HG03095 (cell line): Measurements from ENCODE around the gene UCK2.
A peak's percentile ranks its signal among the peaks of the same experiment; 100 is the strongest.

ENCODE experiments used
- ATAC-seq: cut with Tn5 transposase; IDR thresholded peaks from one replicate; pipeline ENCODE4 v1.9.1; 2021; ENCODE audit warnings: moderate library complexity; ENCODE audit not compliant: unreplicated experiment

UCK2 gene

GRCh38 chr1:165897326-165898303, 70.2 kb downstream of the UCK2 start:
- ATAC-seq, result no peak

DNA sequence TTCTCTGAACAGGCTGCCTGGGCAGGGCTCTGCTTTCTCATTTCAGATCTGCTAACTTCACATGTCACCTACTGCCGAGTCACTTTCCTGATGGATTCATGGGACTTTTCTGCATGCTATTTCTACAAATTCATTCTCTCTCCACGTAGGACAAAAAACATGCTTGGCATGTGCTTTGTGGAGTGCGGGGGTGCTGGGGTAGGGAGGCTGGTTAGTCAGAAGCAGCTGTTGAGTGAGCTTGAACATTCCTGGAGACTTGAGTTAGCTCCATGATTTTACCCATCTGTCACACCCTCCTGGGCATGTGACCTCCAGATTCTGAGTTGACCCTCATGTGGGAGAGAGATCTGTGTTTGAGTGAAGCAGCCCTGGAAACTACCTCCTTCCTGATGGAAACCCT, 71.4 kb downstream of the UCK2 start:
- ATAC-seq, result no peak

DNA sequence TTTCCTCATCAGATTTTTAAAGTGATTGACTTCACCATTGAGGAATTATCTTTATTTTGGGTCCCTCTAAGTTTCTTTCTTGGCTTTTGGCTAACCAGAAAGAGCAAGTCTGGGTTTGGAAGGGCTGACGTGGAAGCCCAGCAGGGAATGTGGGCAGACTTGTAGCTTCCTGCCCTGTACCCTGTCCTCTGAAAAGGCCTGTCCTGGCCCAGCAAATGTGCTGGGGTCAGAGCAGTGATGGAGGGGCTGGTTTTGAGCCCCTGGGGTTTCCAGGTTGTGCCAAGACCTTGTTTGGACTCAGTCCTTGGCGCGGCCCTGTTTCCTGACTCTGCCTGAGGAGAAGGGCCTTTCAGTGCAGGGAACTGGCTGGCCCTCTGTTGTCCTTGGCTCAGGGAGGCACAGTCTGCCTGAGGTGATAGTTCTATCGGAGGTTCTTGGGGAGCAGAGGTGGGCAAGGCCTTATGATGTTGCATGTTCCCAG, 72.1 kb downstream of the UCK2 start:
- ATAC-seq, result no peak

DNA sequence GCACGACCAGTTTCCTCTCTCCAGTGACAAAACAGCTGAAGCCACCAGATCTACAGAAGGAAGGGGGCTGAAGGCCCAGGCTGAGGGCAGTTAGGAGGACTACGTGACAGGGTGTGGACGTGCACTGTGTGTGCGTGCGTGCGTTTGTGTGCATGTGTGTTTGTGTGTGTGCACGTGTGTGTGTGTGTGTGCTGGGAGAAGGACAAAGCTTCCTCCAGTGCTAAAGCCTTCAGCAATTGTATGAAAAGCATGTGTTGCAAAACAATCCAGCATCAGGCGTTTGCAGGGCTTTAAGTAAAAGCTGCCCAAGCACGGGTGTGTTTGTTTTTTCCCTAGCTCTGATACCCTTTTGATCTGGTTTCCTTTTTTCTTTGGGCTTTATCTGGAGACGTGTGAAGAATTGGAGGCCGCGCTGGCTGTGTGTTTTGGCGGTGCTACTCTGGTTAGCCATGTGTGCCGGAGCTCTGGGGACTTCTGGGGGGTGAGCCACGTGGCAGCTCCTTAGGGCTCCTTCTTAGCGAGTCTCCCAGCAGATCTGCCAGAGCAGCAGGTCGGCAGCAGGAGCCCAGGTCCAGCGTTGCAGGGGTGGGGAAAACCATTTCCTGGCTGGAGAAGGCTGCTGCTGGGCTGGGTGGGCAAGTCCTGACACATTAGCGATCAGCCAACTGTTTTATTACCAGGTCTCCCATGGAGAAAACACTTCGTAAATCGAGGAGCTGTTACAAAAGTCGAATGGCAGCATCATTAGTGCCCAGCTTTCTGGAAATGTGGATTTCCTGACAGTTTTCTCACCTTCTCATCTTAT, 73.4 kb downstream of the UCK2 start:
- ATAC-seq, result no peak

GRCh38 chr1:165902565-165902964, 75.2 kb downstream of the UCK2 start:
- ATAC-seq, result no peak

- no peak for ATAC-seq
Observed at GRCh38 chr1:165903672-165904071, 76.3 kb downstream of the UCK2 start.

DNA sequence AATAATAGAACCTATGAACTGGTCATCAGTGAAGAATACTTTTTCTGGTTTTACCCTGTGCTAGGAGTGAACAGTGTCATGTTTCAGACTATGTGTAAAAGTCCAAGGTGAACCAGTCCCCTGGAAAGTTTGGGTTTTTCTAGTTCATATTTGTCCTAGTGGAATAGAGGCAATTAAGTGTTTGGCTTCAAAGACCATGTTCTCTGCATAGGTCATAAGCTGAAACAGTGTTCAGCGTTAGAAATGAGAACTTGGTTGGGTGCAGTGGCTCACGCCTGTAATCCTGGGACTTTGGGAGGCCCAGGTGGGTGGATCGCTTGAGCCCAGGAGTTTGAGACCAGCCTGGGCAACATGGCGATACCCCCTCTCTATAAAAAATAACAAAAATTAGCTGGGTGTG, 77.5 kb downstream of the UCK2 start:
- no peak for ATAC-seq

DNA sequence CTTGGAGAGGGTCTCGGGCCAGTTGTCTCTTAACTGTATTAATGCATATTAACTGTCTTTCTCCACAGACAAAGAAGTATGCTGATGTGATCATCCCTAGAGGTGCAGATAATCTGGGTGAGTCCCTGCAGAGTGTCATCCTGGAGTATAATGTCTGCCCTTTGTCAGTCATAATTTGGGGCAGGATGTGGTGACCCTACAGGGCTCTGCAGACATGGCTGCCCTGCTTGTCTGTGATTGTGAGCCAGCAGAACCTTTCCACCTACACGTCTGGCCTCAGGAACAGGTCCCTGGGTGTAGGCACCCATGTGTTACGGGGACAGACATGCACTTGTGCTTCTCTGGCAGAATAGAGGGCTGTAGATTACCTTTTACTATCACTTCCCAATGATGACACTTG, 78.4 kb downstream of the UCK2 start:
- no peak for ATAC-seq

DNA sequence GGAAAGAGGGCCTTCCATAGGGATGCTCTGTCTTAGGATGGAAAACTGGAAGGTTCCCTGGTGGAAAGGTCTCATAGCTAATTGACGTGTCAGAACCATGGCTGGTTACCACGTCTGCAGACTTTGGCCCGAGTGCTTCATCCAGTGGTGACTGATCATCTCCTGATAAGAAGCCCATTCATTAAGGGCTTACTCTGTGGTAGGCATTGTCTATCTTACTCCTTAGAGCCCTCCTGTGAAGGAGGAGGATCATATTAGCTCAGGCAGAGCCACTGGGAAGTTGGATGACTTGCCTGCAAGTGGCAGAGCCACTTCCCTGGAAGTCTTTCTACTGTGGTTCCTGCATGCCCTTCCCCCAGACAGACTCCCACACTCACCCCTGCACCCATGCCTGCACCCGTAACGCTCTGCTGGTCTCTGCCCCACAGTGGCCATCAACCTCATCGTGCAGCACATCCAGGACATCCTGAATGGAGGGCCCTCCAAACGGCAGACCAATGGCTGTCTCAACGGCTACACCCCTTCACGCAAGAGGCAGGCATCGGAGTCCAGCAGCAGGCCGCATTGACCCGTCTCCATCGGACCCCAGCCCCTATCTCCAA, 79.9 kb downstream of the UCK2 start:
- ATAC-seq, result no peak

DNA sequence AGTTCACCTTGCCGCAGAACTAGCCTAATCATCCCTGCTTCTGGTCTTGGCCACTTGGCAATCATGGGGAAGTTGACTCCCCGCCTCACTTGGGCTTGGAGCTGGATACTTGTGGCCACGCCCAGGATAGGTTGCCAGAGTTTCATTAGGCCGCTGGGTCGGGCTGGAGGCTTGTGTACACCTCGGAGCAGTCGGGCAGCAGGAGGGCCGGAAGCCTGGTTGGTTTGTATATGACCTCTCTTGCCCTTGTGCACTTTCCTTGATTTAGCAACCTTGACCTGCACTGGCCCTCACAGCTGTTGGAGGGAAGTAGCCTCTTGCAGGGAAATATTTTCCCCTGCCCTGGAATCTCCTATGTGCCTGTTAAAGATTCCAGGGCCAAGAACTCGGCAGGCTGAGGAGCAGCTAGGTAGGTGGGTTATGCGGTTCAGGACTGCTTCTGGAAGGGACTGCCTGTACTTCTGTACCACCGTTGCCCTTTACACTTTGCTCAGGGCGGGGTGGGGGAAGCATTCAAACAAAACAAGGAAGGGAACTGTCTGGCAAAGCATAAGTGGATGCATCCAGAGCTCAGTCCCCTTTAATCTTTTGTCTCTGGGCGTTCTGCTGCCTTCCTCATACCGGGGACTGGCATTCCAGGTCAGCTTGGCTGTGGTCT, 83.5 kb downstream of the UCK2 start:
- no peak for ATAC-seq

GRCh38 chr1:165911609-165912281, 84.3 kb downstream of the UCK2 start:
- no peak for ATAC-seq

- ATAC-seq, result no peak
Observed at GRCh38 chr1:165912638-165913037, 85.2 kb downstream of the UCK2 start.

GRCh38 chr1:165914136-165914798, 86.9 kb downstream of the UCK2 start:
- ATAC-seq, result peak; percentile 85

- no peak for ATAC-seq
Observed at GRCh38 chr1:165915480-165915879, 88.1 kb downstream of the UCK2 start.

- ATAC-seq, result no peak
Observed at GRCh38 chr1:165915932-165916348, 88.5 kb downstream of the UCK2 start.

DNA sequence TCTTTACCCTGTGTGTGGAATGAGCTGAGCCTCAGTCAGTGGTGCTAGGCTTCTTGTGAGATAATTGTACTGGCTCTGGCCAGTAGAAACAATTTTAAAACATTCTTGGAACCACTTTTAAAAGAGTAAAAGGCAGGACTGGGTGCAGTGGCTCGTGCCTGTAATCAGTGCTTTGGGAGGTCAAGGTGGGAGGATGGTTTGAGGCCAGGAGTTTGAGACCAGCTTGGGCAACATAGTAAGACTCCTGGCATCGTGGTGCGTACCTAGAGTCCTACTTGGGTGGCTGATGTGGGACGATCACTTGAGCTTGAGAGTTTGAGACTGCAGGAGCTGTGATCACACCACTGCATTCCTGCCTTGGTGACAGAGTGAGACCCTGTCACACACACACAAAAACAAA, 89.8 kb downstream of the UCK2 start:
- ATAC-seq, result no peak

GRCh38 chr1:165924117-165924516, 96.7 kb downstream of the UCK2 start:
- ATAC-seq, result no peak

- ATAC-seq, result no peak
Observed at GRCh38 chr1:165925498-165926079, 98.2 kb downstream of the UCK2 start.

GRCh38 chr1:165927169-165927568, 99.8 kb downstream of the UCK2 start:
- peak; percentile 42 for ATAC-seq
